Fibroblast of skin of left quadriceps (primary cell): ENCODE measurements around the gene HIBCH.
A peak's percentile ranks its signal among the peaks of the same experiment; 100 is the strongest.
"Not testable (repeated sequence)": the region's sequence is repeated elsewhere in the genome, so short reads cannot be mapped to it uniquely, and the experiment has no call there.

ENCODE experiments used
- DNase-seq, 2 experiments: peaks; one replicate each; pipeline ENCODE4 v3.0.0-alpha.2; 2013; ENCODE audit warnings: low read depth in 2 of 2

Gene HIBCH

GRCh38 chr2:190308031-190308430 is 11.6 kb downstream of the HIBCH start:
- no peak for DNase-seq

- DNase-seq, result no peak
Measured at GRCh38 chr2:190304404-190304803, 15.2 kb downstream of the HIBCH start.

GRCh38 chr2:190303647-190304046 is 16.0 kb downstream of the HIBCH start:
- DNase-seq, result no peak

GRCh38 chr2:190302052-190302451 is 17.6 kb downstream of the HIBCH start:
- no peak for DNase-seq

GRCh38 chr2:190301032-190301431 is 18.6 kb downstream of the HIBCH start:
- no peak for DNase-seq

- DNase-seq, result not testable (repeated sequence)
Measured at GRCh38 chr2:190297880-190298279, 21.7 kb downstream of the HIBCH start.

GRCh38 chr2:190283783-190284182 is 35.8 kb downstream of the HIBCH start:
- peak in 1 of 2 experiments; percentile 5 for DNase-seq

GRCh38 chr2:190280565-190281350 is 38.9 kb downstream of the HIBCH start:
- DNase-seq, result no peak

- DNase-seq, result not testable (repeated sequence)
Measured at GRCh38 chr2:190279256-190280134, 40.1 kb downstream of the HIBCH start.

GRCh38 chr2:190277234-190278112 is 42.2 kb downstream of the HIBCH start:
- peak in 1 of 2 experiments; percentile 16 for DNase-seq

GRCh38 chr2:190272457-190272842 is 47.2 kb downstream of the HIBCH start:
- no peak for DNase-seq

- no peak for DNase-seq
Measured at GRCh38 chr2:190271783-190272456, 47.7 kb downstream of the HIBCH start.

- DNase-seq, result no peak
Measured at GRCh38 chr2:190270298-190270697, 49.3 kb downstream of the HIBCH start.

- not testable (repeated sequence) for DNase-seq
Measured at GRCh38 chr2:190269699-190270098, 49.9 kb downstream of the HIBCH start.

GRCh38 chr2:190267302-190267701 is 52.3 kb downstream of the HIBCH start:
- peak in 1 of 2 experiments; percentile 7 for DNase-seq

GRCh38 chr2:190266314-190266713 is 53.3 kb downstream of the HIBCH start:
- no peak for DNase-seq

GRCh38 chr2:190261851-190262250 is 57.8 kb downstream of the HIBCH start:
- DNase-seq, result no peak

GRCh38 chr2:190256087-190256486 is 63.5 kb downstream of the HIBCH start:
- no peak for DNase-seq

- DNase-seq, result no peak
Measured at GRCh38 chr2:190255676-190256075, 64.0 kb downstream of the HIBCH start.

- DNase-seq, result no peak
Measured at GRCh38 chr2:190254063-190254850, 65.4 kb downstream of the HIBCH start.
